HCT116 (cell line): ENCODE data around the gene ATP12A. TPM values are rescaled to one million over a fixed set of nuclear protein-coding genes. Genes with fewer than 3 reads are reported as not detected.

Experiments
- ATAC-seq: fragments of 200-7000 bp; cut with Tn5 transposase; 2 replicates; pipeline ENCODE4 v1.9.1; 2020; ENCODE audit warnings: mild to moderate bottlenecking, moderate library complexity
- BruUV-seq: library from RNA; stranded (reverse); fragments of 400-500 nt; replicated peaks from 2 replicates; lab custom pipeline; 2021; lab: Mats Ljungman, UMichigan
- CTCF ChIA-PET: fragments of 300-600 bp; sonication (Branson Sonifier 250); formaldehyde crosslinking; loops from one replicate; lab custom pipeline; 2021; ENCODE audit warnings: antibody characterized with exemption; lab: Charles Lee
- POLR2A ChIA-PET: fragments of 300-600, 350-600 bp; sonication (Branson Sonifier 250); formaldehyde crosslinking; loops from one replicate; lab custom pipeline; 2021; ENCODE audit warnings: antibody characterized with exemption; lab: Charles Lee
- RAD21 ChIA-PET, 2 experiments: fragments of 300-600 bp; sonication (Branson Sonifier 250); formaldehyde crosslinking; loops; one replicate each; lab custom pipeline; 2023; ENCODE audit warnings: low total read pairs in 2 of 2; ENCODE audit not compliant: uncharacterized antibody in 2 of 2, unreplicated experiment in 2 of 2, low non-redundant PET in 1 of 2; lab: Charles Lee
- DNase-seq: peaks from one replicate; pipeline ENCODE4 v3.0.0-alpha.2; 2010; ENCODE audit warnings: low read depth, low spot score
- H2AFZ ChIP-seq: fragments of 200-600 bp; shearing (Covaris generic), sonication (generic); 2 replicates; pipeline ENCODE4 v1.6.1; 2017; ENCODE audit warnings: low read depth, mixed run types, mixed read lengths, antibody characterized with exemption, low read length; ENCODE audit not compliant: poor library complexity, severe bottlenecking
- H3K27ac ChIP-seq: 2 replicates; pipeline ENCODE4 v1.5.1; 2012; ENCODE audit warnings: low read depth, low read length
- H3K27me3 ChIP-seq: fragments of 200-600 bp; sonication (generic); 2 replicates; pipeline ENCODE4 v1.6.1; 2016; ENCODE audit warnings: mixed run types, low read length, mixed read lengths; ENCODE audit not compliant: insufficient read depth
- H3K36me3 ChIP-seq, 2 experiments: fragments of 200-500 bp in 1 of 2; fragments of 200-600 bp in 1 of 2; sonication (Bioruptor generic) in 1 of 2; sonication (generic) in 1 of 2; 2 replicates each; pipeline versions ENCODE4 v1.5.1 to v1.6.1; 2014 to 2016; ENCODE audit warnings: low read length in 2 of 2, inconsistent platforms in 1 of 2, mixed read lengths in 1 of 2, mixed run types in 1 of 2; ENCODE audit not compliant: insufficient read depth in 2 of 2, control insufficient read depth in 1 of 2
- H3K4me1 ChIP-seq, 2 experiments: fragments of 200-600 bp in 1 of 2; sonication (generic) in 1 of 2; 2 replicates each; pipeline versions ENCODE4 v1.5.1 to v1.6.1; 2012 to 2017; ENCODE audit warnings: low read length in 2 of 2, inconsistent platforms in 1 of 2, mild to moderate bottlenecking in 1 of 2, mixed read lengths in 1 of 2, mixed run types in 1 of 2, moderate library complexity in 1 of 2; ENCODE audit not compliant: insufficient read depth in 2 of 2, control insufficient read depth in 1 of 2
- H3K4me2 ChIP-seq: fragments of 200-600 bp; sonication (generic); 2 replicates; pipeline ENCODE4 v1.6.1; 2017; ENCODE audit warnings: mixed run types, low read length, mixed read lengths
- H3K4me3 ChIP-seq, 2 experiments: fragments of 200-600 bp in 1 of 2; sonication (generic) in 1 of 2; replicated peaks in 1 of 2; 2 replicates each; pipeline ENCODE4 v1.5.1; 2011 to 2016; ENCODE audit warnings: low read length in 2 of 2, control low read depth in 1 of 2, low read depth in 1 of 2, mild to moderate bottlenecking in 1 of 2, mixed read lengths in 1 of 2, mixed run types in 1 of 2
- H3K79me2 ChIP-seq: fragments of 200-600 bp; sonication (generic); 2 replicates; pipeline ENCODE4 v1.6.1; 2017; ENCODE audit warnings: mild to moderate bottlenecking, mixed run types, low read length, moderate library complexity, mixed read lengths; ENCODE audit not compliant: insufficient read depth
- H3K9ac ChIP-seq: fragments of 200-600 bp; sonication (generic); 2 replicates; pipeline ENCODE4 v1.6.1; 2016; ENCODE audit warnings: low read length, mixed read lengths
- H3K9me2 ChIP-seq: fragments of 200-600 bp; sonication (generic), shearing (Covaris generic); 2 replicates; pipeline ENCODE4 v1.6.1; 2017; ENCODE audit warnings: mixed run types, mild to moderate bottlenecking, moderate library complexity; ENCODE audit not compliant: insufficient read depth
- H3K9me3 ChIP-seq, 2 experiments: fragments of 200-500 bp in 1 of 2; fragments of 200-600 bp in 1 of 2; sonication (Bioruptor generic) in 1 of 2; sonication (generic) in 1 of 2; 2 replicates each; pipeline ENCODE4 v1.6.1; 2014 to 2017; ENCODE audit warnings: low read length in 2 of 2, mixed read lengths in 2 of 2, inconsistent platforms in 1 of 2, low read depth in 1 of 2, mild to moderate bottlenecking in 1 of 2, mixed run types in 1 of 2, moderate library complexity in 1 of 2; ENCODE audit not compliant: control insufficient read depth in 1 of 2, insufficient read depth in 1 of 2
- H4K20me1 ChIP-seq: fragments of 200-600 bp; sonication (generic), shearing (Covaris generic); 2 replicates; pipeline ENCODE4 v1.6.1; 2017; ENCODE audit warnings: mixed run types, mild to moderate bottlenecking, moderate library complexity; ENCODE audit not compliant: insufficient read depth
- ATF3 ChIP-seq: IDR thresholded peaks from 2 replicates; pipeline ENCODE4 v1.6.1; 2012
- CTCF ChIP-seq, 3 experiments: fragments of 200-600 bp in 1 of 3; sonication (generic) in 1 of 3; IDR thresholded peaks in 2 of 3; conservative IDR thresholded peaks in 1 of 3; 2 replicates each; pipeline ENCODE4 v1.5.1; 2012 to 2017; ENCODE audit warnings: low read depth in 2 of 3, low read length in 2 of 3, antibody characterized with exemption in 1 of 3, borderline replicate concordance in 1 of 3, control low read depth in 1 of 3, mild to moderate bottlenecking in 1 of 3, mixed read lengths in 1 of 3, mixed run types in 1 of 3, moderate library complexity in 1 of 3; ENCODE audit not compliant: insufficient read depth in 1 of 3
- EGR1 ChIP-seq: IDR thresholded peaks from 2 replicates; pipeline ENCODE4 v1.6.1; 2012; ENCODE audit warnings: low read depth
- ELF1 ChIP-seq: IDR thresholded peaks from 2 replicates; pipeline ENCODE4 v1.6.1; 2012; ENCODE audit warnings: low read depth, borderline replicate concordance
- FOSL1 ChIP-seq: IDR thresholded peaks from 2 replicates; pipeline ENCODE4 v1.6.1; 2012; ENCODE audit warnings: low read depth
- RAD21 ChIP-seq: IDR thresholded peaks from 2 replicates; pipeline ENCODE4 v1.6.1; 2012; ENCODE audit warnings: low read depth, mild to moderate bottlenecking
- SP1 ChIP-seq: IDR thresholded peaks from 2 replicates; pipeline ENCODE4 v1.6.1; 2012; ENCODE audit warnings: low read depth
- SRF ChIP-seq: IDR thresholded peaks from 2 replicates; pipeline ENCODE4 v1.6.1; 2012; ENCODE audit warnings: low read depth
- TCF7L2 ChIP-seq: IDR thresholded peaks from 2 replicates; pipeline ENCODE4 v1.7.0; 2011; ENCODE audit warnings: borderline replicate concordance, inconsistent platforms; ENCODE audit not compliant: insufficient read depth, insufficient read length; ENCODE audit errors: extremely low read depth
- YY1 ChIP-seq: IDR thresholded peaks from 2 replicates; pipeline ENCODE4 v1.6.1; 2011; ENCODE audit warnings: low read length, low read depth, moderate library complexity, mild to moderate bottlenecking; ENCODE audit not compliant: insufficient replicate concordance; ENCODE audit errors: extremely low read depth
- ZNF274 ChIP-seq: fragments of 200-500 bp; sonication (Bioruptor generic); IDR thresholded peaks from 2 replicates; pipeline ENCODE4 v1.6.1; 2014; ENCODE audit warnings: mild to moderate bottlenecking, low read depth, low read length, inconsistent platforms
- intact Hi-C: fragments of 100-400 bp; cut with micrococcal nuclease; formaldehyde crosslinking; loops from 2 replicates; pipeline ENCODE4 v1.10.0; 2022
- total RNA-seq: library from RNA; stranded (reverse); gene quantifications from one replicate; pipeline ENCODE4 v1.2.1, GENCODE V29; 2021; ENCODE audit not compliant: unreplicated experiment

ATP12A gene
- total RNA-seq, 1 experiment from 2014 or later = 0.30 TPM

- H3K79me2 ChIP-seq = no peaks in the 10 kb centered on the region
- TF ChIP-seq ATF3 = no peak
- no peak for TF ChIP-seq YY1
- 0 out of 2 replicates have a peak, but pooled peaks have one; percentile 20 for TF ChIP-seq EGR1
- TF ChIP-seq CTCF (IDR thresholded peaks at IDR 0.05 in 2 of 3, conservative IDR thresholded peaks at IDR 0.05 in 1 of 3; ENCODE audit: borderline replicate concordance in 1 of 3, insufficient read depth in 1 of 3, low read depth in 2 of 3, low read length in 2 of 3) = no peak
- no peak for TF ChIP-seq RAD21
- no peak for TF ChIP-seq ELF1
- TF ChIP-seq SP1 = no peak
- no peak for TF ChIP-seq SRF
- no peak for TF ChIP-seq ZNF274
- TF ChIP-seq FOSL1 = peak; percentile 12; the same call in 1 of the 2 replicates
- no peak for TF ChIP-seq TCF7L2
- ChIA-PET CTCF (no interaction called here), POLR2A (no interaction called here), RAD21 (no interaction called here)
- peak overlapping the region; percentile 18 for H3K4me2 ChIP-seq
- intact Hi-C loops = no loop called here
- H2AFZ ChIP-seq = no peak overlapping the region
- BruUV-seq = no TSS peak
- no peak overlapping the region for H3K27ac ChIP-seq
- H3K27me3 ChIP-seq = no peaks in the 10 kb centered on the region
- H3K4me1 ChIP-seq = peaks cover 0 to 19% of the 10 kb centered on the region in 2 experiments; a peak in 2 of 4 replicates
- H4K20me1 ChIP-seq = no peaks in the 10 kb centered on the region
- no peaks in the 10 kb centered on the region for H3K9me3 ChIP-seq
- no peaks in the 10 kb centered on the region for H3K36me3 ChIP-seq
- ATAC-seq = peak; percentile 75
- H3K4me3 ChIP-seq = no peak overlapping the region
- DNase-seq = no peak
- H3K9me2 ChIP-seq = no peaks in the 10 kb centered on the region
- H3K9ac ChIP-seq = no peak overlapping the region
These were observed 15.3 kb upstream of the ATP12A start for GRCh38 chr13:24664726-24665409.
